ENCODE data around the gene CMTR1. TPM values are rescaled to one million over a fixed set of nuclear protein-coding genes. Genes with fewer than 3 reads are reported as not detected.

CMTR1 gene
- total RNA-seq, 1 donor from 2014 or later = 53.0 TPM

DNA sequence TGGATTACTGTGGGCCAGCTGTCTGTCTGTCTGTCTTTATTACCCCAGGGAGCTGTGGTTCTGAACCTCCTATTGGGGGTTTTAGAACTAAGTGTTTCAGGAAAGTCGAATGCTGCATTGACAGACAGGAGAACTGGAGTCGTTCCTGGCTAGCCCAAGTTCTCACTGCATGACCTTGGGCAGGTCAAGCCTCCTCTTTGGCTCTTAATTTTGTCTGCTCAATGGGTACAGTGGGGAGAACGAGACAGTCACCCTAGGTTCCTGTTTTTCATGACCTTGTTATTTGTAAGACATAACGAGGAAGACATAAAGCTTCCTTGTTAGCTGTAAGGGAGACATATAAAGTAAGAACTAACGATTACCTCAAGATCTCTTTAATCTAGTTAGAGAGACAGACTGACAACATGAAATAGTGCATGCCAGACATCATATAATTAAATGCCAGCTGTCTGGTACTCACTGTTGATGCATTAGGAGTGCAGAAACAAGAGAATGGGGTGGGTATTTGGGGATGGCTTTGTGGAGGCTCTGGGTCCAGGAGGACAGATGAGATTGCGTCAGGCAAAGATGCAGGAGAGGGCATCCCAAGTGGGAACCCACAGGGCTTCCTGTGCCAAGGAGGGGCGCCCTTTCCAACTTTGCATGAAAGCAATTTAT, 70.4 kb downstream of the CMTR1 start:
- no peak overlapping the region for H3K27ac Mint-ChIP-seq
- no peaks in the 10 kb centered on the region for H3K36me3 Mint-ChIP-seq
- TF ChIP-seq, protein P1, sequence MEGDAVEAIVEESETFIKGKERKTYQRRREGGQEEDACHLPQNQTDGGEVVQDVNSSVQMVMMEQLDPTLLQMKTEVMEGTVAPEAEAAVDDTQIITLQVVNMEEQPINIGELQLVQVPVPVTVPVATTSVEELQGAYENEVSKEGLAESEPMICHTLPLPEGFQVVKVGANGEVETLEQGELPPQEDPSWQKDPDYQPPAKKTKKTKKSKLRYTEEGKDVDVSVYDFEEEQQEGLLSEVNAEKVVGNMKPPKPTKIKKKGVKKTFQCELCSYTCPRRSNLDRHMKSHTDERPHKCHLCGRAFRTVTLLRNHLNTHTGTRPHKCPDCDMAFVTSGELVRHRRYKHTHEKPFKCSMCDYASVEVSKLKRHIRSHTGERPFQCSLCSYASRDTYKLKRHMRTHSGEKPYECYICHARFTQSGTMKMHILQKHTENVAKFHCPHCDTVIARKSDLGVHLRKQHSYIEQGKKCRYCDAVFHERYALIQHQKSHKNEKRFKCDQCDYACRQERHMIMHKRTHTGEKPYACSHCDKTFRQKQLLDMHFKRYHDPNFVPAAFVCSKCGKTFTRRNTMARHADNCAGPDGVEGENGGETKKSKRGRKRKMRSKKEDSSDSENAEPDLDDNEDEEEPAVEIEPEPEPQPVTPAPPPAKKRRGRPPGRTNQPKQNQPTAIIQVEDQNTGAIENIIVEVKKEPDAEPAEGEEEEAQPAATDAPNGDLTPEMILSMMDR (conservative IDR thresholded peaks at IDR 0.05) = no peak
- peaks cover 3% of the 10 kb centered on the region for H3K27me3 Mint-ChIP-seq
- peaks cover 33% of the 10 kb centered on the region for H3K4me1 Mint-ChIP-seq (ENCODE audit: unreplicated experiment)
- DNase-seq (ENCODE audit: extremely low spot score, unreplicated experiment) = no peak
- H3K9me3 Mint-ChIP-seq = no peaks in the 10 kb centered on the region
- no peak overlapping the region for H3K4me3 Mint-ChIP-seq

GRCh38 chr6:37504024-37504423, 71.0 kb downstream of the CMTR1 start:
- peaks cover 3% of the 10 kb centered on the region for H3K27me3 Mint-ChIP-seq
- no peak for DNase-seq (ENCODE audit: extremely low spot score, unreplicated experiment)
- no peak overlapping the region for H3K4me3 Mint-ChIP-seq
- TF ChIP-seq, protein P1 (conservative IDR thresholded peaks at IDR 0.05) = no peak
- no peaks in the 10 kb centered on the region for H3K36me3 Mint-ChIP-seq
- H3K4me1 Mint-ChIP-seq (ENCODE audit: unreplicated experiment) = peaks cover 31% of the 10 kb centered on the region
- no peaks in the 10 kb centered on the region for H3K9me3 Mint-ChIP-seq
- H3K27ac Mint-ChIP-seq = no peak overlapping the region

GRCh38 chr6:37506479-37506878, 73.5 kb downstream of the CMTR1 start:
- Mint-ChIP-seq H3K27ac (no peak overlapping the region), H3K4me3 (no peak overlapping the region), H3K36me3 (no peaks in the 10 kb centered on the region), H3K9me3 (no peaks in the 10 kb centered on the region), H3K27me3 (peaks cover 4% of the 10 kb centered on the region), H3K4me1 (ENCODE audit: unreplicated experiment) (peaks cover 20% of the 10 kb centered on the region)
- TF ChIP-seq, protein P1 (conservative IDR thresholded peaks at IDR 0.05) = no peak
- no peak for DNase-seq (ENCODE audit: extremely low spot score, unreplicated experiment)

- Mint-ChIP-seq H3K27ac (no peak overlapping the region), H3K4me3 (no peak overlapping the region), H3K4me1 (ENCODE audit: unreplicated experiment) (peaks cover 16% of the 10 kb centered on the region), H3K9me3 (no peaks in the 10 kb centered on the region), H3K36me3 (no peaks in the 10 kb centered on the region), H3K27me3 (peaks cover 10% of the 10 kb centered on the region)
- TF ChIP-seq, protein P1 (conservative IDR thresholded peaks at IDR 0.05) = no peak
- no peak for DNase-seq (ENCODE audit: extremely low spot score, unreplicated experiment)
Measured at GRCh38 chr6:37507077-37507476, 74.1 kb downstream of the CMTR1 start.

- Mint-ChIP-seq H3K27me3 (peaks cover 18% of the 10 kb centered on the region), H3K4me1 (ENCODE audit: unreplicated experiment) (peaks cover 20% of the 10 kb centered on the region), H3K9me3 (no peaks in the 10 kb centered on the region), H3K4me3 (no peak overlapping the region), H3K27ac (peak overlapping the region; percentile 0), H3K36me3 (no peaks in the 10 kb centered on the region)
- DNase-seq (ENCODE audit: extremely low spot score, unreplicated experiment) = no peak
- TF ChIP-seq, protein P1 (conservative IDR thresholded peaks at IDR 0.05) = no peak
Measured at GRCh38 chr6:37507690-37508421, 74.8 kb downstream of the CMTR1 start.

All from type B pancreatic cell (in vitro differentiated cells).